Esophagus muscularis mucosa (tissue), 3 donors: Measurements from ENCODE around the gene NAAA.

Experiments used
- CTCF ChIP-seq, 3 experiments: fragments of 200-600 bp in 2 of 3; fragments of 450-650 bp in 1 of 3; sonication (generic) in 2 of 3; IDR thresholded peaks; one replicate each; pipeline ENCODE4 v1.5.1; 2017 to 2019; ENCODE audit warnings: antibody characterized with exemption in 3 of 3, mild to moderate bottlenecking in 2 of 3, moderate library complexity in 1 of 3
- POLR2AphosphoS5 ChIP-seq, 2 donors: sonication (generic); formaldehyde crosslinking; IDR thresholded peaks; one replicate each; pipeline ENCODE4 v1.6.1; 2017; ENCODE audit warnings: antibody characterized with exemption in 2 of 2

GRCh38 chr4:75924309-75924827 is 16.4 kb downstream of the NAAA start:
- TF ChIP-seq CTCF (IDR thresholded peaks at IDR 0.05) = no peak
- no peak for TF ChIP-seq POLR2AphosphoS5 (IDR thresholded peaks at IDR 0.05)
